SK-N-SH treated with all-trans-retinoic acid at 6 μM for 48 hours (cell line): ENCODE measurements around the gene FNTB.

Experiments used
- ATAC-seq: fragments of 200-7000 bp; cut with Tn5 transposase; 3 replicates; pipeline ENCODE4 v1.9.1; 2020; ENCODE audit warnings: mild to moderate bottlenecking, moderate library complexity
- ARNTL ChIP-seq: fragments of 450-650 bp; formaldehyde crosslinking; IDR thresholded peaks from 2 replicates; pipeline ENCODE4 v1.5.0; 2020; ENCODE audit warnings: low read depth, mild to moderate bottlenecking, moderate library complexity, borderline replicate concordance
- BACH2 ChIP-seq: fragments of 250-450 bp; sonication (Bioruptor Pico); IDR thresholded peaks from 2 replicates; pipeline ENCODE4 v1.9.0; 2021; ENCODE audit warnings: mild to moderate bottlenecking, borderline replicate concordance
- CSDC2 ChIP-seq: fragments of 250-450 bp; sonication (Bioruptor Pico); IDR thresholded peaks from 2 replicates; pipeline ENCODE4 v1.5.0; 2020; ENCODE audit warnings: mild to moderate bottlenecking, moderate library complexity
- ESRRG ChIP-seq: fragments of 250-450 bp; sonication (Bioruptor Pico); IDR thresholded peaks from 2 replicates; pipeline ENCODE4 v1.6.1; 2021; ENCODE audit warnings: mild to moderate bottlenecking
- GLIS3 ChIP-seq: fragments of 250-450 bp; sonication (Bioruptor Pico); IDR thresholded peaks from 2 replicates; pipeline ENCODE4 v1.5.0; 2020; ENCODE audit warnings: mild to moderate bottlenecking, moderate library complexity
- ISL1 ChIP-seq: fragments of 250-450 bp; sonication (Bioruptor Pico); IDR thresholded peaks from 2 replicates; pipeline ENCODE4 v2.1.2; 2022; ENCODE audit warnings: mild to moderate bottlenecking, moderate library complexity
- OSR1 ChIP-seq: fragments of 250-450 bp; sonication (Bioruptor Pico); IDR thresholded peaks from 2 replicates; pipeline ENCODE4 v1.8.0; 2022; ENCODE audit warnings: moderate library complexity, mild to moderate bottlenecking, inconsistent platforms
- PPARA ChIP-seq: fragments of 250-450 bp; sonication (Bioruptor Pico); IDR thresholded peaks from 2 replicates; pipeline ENCODE4 v1.5.0; 2020; ENCODE audit warnings: mild to moderate bottlenecking, borderline replicate concordance
- RARB ChIP-seq: fragments of 250-450 bp; sonication (Bioruptor Pico); IDR thresholded peaks from 2 replicates; pipeline ENCODE4 v1.8.0; 2021; ENCODE audit warnings: mild to moderate bottlenecking, moderate library complexity
- SNAI2 ChIP-seq: fragments of 250-450 bp; sonication (Bioruptor Pico); IDR thresholded peaks from 2 replicates; pipeline ENCODE4 v1.5.0; 2020; ENCODE audit warnings: mild to moderate bottlenecking, moderate library complexity
- TCF4 ChIP-seq: fragments of 250-450 bp; sonication (Bioruptor Pico); IDR thresholded peaks from 2 replicates; pipeline ENCODE4 v1.8.0; 2021; ENCODE audit warnings: mild to moderate bottlenecking, moderate library complexity, borderline replicate concordance
- ZC3H10 ChIP-seq: fragments of 250-450 bp; sonication (Bioruptor Pico); IDR thresholded peaks from 2 replicates; pipeline ENCODE4 v1.5.1; 2021; ENCODE audit warnings: mild to moderate bottlenecking, moderate library complexity
- ZFP3 ChIP-seq: fragments of 250-450 bp; sonication (Bioruptor Pico); IDR thresholded peaks from 2 replicates; pipeline ENCODE4 v1.5.0; 2020; ENCODE audit warnings: mild to moderate bottlenecking, moderate library complexity
- ZFP30 ChIP-seq: fragments of 450-650 bp; formaldehyde crosslinking; IDR thresholded peaks from 2 replicates; pipeline ENCODE4 v1.5.0; 2022; ENCODE audit warnings: mild to moderate bottlenecking, moderate library complexity
- ZNF70 ChIP-seq: fragments of 450-650 bp; formaldehyde crosslinking; IDR thresholded peaks from 2 replicates; pipeline ENCODE4 v1.5.0; 2020; ENCODE audit warnings: mild to moderate bottlenecking, moderate library complexity
- ZNF8 ChIP-seq: fragments of 450-650 bp; formaldehyde crosslinking; IDR thresholded peaks from 2 replicates; pipeline ENCODE4 v1.5.0; 2020; ENCODE audit warnings: mild to moderate bottlenecking, moderate library complexity
- TF ChIP-seq, protein P1 (sequence below): fragments of 250-450 bp; sonication (Bioruptor Pico); IDR thresholded peaks from 2 replicates; pipeline ENCODE4 v1.8.0; 2020; ENCODE audit warnings: mild to moderate bottlenecking, moderate library complexity, borderline replicate concordance
- TF ChIP-seq, protein P2 (sequence below): fragments of 250-450 bp; sonication (Bioruptor Pico); IDR thresholded peaks from 2 replicates; pipeline ENCODE4 v1.5.0; 2020; ENCODE audit warnings: mild to moderate bottlenecking, moderate library complexity
- TF ChIP-seq, protein P3 (sequence below): fragments of 250-450 bp; sonication (Bioruptor Pico); IDR thresholded peaks from 2 replicates; pipeline ENCODE4 v1.8.0; 2021; ENCODE audit warnings: low read depth, mild to moderate bottlenecking, moderate library complexity, borderline replicate concordance
- TF ChIP-seq, protein P4 (sequence below): fragments of 250-450 bp; sonication (Bioruptor Pico); IDR thresholded peaks from 2 replicates; pipeline ENCODE4 v1.5.1; 2021; ENCODE audit warnings: mild to moderate bottlenecking, moderate library complexity

FNTB gene

DNA sequence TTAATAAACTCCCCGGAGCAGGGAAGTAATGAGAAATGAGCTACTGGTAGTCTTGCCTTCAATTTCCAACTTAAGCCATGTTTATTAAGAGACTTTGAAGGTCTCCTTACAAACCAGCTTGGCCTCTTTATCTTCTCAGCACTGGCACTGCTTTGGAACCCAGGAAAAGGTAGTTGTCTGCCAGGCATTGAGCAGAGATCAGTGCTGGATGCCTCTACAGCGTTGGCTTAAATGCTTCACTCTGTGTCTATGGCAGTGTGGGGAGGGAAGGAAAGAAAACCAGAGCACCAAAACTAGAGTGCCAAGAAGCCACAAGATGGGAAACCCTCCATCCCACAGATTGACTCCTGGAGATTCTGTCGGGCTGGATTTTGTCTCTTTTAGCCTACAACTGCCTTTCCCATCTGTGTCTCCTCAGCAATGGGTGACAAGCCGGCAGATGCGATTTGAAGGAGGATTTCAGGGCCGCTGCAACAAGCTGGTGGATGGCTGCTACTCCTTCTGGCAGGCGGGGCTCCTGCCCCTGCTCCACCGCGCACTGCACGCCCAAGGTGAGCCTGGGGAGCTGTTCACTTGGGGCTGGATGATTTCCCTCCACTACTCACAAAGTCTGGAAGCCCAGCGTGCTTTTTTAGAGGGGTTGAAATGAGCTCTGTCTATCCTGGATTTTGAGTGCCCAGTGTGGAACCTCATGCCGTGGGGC is 57.3 kb downstream of the FNTB start:
- TF ChIP-seq BACH2 (CRISPR knock-in tag) (no peak), RARB (CRISPR knock-in tag) (no peak), ZNF8 (CRISPR knock-in tag) (no peak), CSDC2 (CRISPR knock-in tag) (no peak), GLIS3 (CRISPR knock-in tag) (no peak), ESRRG (CRISPR knock-in tag) (no peak), ZNF70 (CRISPR knock-in tag) (no peak), TCF4 (CRISPR knock-in tag) (no peak), ARNTL (CRISPR knock-in tag) (no peak), ISL1 (CRISPR knock-in tag) (no peak), OSR1 (CRISPR knock-in tag) (no peak), ZFP3 (no peak), ZFP30 (CRISPR knock-in tag) (no peak)
- TF ChIP-seq, protein P1, sequence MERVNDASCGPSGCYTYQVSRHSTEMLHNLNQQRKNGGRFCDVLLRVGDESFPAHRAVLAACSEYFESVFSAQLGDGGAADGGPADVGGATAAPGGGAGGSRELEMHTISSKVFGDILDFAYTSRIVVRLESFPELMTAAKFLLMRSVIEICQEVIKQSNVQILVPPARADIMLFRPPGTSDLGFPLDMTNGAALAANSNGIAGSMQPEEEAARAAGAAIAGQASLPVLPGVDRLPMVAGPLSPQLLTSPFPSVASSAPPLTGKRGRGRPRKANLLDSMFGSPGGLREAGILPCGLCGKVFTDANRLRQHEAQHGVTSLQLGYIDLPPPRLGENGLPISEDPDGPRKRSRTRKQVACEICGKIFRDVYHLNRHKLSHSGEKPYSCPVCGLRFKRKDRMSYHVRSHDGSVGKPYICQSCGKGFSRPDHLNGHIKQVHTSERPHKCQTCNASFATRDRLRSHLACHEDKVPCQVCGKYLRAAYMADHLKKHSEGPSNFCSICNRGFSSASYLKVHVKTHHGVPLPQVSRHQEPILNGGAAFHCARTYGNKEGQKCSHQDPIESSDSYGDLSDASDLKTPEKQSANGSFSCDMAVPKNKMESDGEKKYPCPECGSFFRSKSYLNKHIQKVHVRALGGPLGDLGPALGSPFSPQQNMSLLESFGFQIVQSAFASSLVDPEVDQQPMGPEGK = no peak
- TF ChIP-seq, protein P2, sequence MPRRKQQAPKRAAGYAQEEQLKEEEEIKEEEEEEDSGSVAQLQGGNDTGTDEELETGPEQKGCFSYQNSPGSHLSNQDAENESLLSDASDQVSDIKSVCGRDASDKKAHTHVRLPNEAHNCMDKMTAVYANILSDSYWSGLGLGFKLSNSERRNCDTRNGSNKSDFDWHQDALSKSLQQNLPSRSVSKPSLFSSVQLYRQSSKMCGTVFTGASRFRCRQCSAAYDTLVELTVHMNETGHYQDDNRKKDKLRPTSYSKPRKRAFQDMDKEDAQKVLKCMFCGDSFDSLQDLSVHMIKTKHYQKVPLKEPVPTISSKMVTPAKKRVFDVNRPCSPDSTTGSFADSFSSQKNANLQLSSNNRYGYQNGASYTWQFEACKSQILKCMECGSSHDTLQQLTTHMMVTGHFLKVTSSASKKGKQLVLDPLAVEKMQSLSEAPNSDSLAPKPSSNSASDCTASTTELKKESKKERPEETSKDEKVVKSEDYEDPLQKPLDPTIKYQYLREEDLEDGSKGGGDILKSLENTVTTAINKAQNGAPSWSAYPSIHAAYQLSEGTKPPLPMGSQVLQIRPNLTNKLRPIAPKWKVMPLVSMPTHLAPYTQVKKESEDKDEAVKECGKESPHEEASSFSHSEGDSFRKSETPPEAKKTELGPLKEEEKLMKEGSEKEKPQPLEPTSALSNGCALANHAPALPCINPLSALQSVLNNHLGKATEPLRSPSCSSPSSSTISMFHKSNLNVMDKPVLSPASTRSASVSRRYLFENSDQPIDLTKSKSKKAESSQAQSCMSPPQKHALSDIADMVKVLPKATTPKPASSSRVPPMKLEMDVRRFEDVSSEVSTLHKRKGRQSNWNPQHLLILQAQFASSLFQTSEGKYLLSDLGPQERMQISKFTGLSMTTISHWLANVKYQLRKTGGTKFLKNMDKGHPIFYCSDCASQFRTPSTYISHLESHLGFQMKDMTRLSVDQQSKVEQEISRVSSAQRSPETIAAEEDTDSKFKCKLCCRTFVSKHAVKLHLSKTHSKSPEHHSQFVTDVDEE (CRISPR knock-in tag) = no peak
- TF ChIP-seq, protein P3, sequence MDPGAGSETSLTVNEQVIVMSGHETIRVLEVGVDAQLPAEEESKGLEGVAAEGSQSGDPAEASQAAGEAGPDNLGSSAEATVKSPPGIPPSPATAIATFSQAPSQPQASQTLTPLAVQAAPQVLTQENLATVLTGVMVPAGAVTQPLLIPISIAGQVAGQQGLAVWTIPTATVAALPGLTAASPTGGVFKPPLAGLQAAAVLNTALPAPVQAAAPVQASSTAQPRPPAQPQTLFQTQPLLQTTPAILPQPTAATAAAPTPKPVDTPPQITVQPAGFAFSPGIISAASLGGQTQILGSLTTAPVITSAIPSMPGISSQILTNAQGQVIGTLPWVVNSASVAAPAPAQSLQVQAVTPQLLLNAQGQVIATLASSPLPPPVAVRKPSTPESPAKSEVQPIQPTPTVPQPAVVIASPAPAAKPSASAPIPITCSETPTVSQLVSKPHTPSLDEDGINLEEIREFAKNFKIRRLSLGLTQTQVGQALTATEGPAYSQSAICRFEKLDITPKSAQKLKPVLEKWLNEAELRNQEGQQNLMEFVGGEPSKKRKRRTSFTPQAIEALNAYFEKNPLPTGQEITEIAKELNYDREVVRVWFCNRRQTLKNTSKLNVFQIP (CRISPR knock-in tag) = no peak
- ATAC-seq = no peak

DNA sequence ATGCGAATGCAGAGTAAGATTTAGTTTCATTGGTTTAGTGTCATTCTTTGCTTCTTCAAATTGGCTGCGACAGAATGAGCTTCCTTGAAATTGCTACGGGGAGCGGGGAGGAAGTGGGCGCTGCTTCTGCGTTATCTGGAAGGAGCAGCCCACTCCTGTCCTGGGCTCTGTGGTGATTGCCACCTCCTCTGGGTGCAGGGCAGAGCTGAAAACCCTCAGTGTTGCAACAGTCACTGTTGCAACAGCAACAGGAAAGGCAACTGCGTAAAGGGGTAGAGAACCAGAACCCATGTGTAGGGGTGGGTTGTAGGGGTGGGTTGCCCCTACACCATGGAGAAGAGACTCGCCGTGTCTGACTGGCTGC is 57.9 kb downstream of the FNTB start:
- no peak for TF ChIP-seq ESRRG (CRISPR knock-in tag)
- no peak for TF ChIP-seq ARNTL (CRISPR knock-in tag)
- no peak for TF ChIP-seq TCF4 (CRISPR knock-in tag)
- no peak for TF ChIP-seq ZNF8 (CRISPR knock-in tag)
- TF ChIP-seq PPARA (CRISPR knock-in tag) = no peak
- no peak for TF ChIP-seq ISL1 (CRISPR knock-in tag)
- TF ChIP-seq, protein P2 (CRISPR knock-in tag) = no peak
- no peak for TF ChIP-seq RARB (CRISPR knock-in tag)
- TF ChIP-seq SNAI2 (CRISPR knock-in tag) = no peak
- no peak for TF ChIP-seq ZC3H10
- TF ChIP-seq, protein P1 = no peak
- TF ChIP-seq ZFP30 (CRISPR knock-in tag) = no peak
- TF ChIP-seq ZNF70 (CRISPR knock-in tag) = no peak
- TF ChIP-seq, protein P4, sequence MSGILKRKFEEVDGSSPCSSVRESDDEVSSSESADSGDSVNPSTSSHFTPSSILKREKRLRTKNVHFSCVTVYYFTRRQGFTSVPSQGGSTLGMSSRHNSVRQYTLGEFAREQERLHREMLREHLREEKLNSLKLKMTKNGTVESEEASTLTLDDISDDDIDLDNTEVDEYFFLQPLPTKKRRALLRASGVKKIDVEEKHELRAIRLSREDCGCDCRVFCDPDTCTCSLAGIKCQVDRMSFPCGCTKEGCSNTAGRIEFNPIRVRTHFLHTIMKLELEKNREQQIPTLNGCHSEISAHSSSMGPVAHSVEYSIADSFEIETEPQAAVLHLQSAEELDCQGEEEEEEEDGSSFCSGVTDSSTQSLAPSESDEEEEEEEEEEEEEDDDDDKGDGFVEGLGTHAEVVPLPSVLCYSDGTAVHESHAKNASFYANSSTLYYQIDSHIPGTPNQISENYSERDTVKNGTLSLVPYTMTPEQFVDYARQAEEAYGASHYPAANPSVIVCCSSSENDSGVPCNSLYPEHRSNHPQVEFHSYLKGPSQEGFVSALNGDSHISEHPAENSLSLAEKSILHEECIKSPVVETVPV = no peak
- no peak for ATAC-seq
